GM13977 (cell line): ENCODE data around the gene WASF2.

Experiments
- DNase-seq: peaks from one replicate; pipeline ENCODE4 v3.0.0; 2012; ENCODE audit warnings: low spot score
- in situ Hi-C: fragments of 300-500 bp; cut with MboI; formaldehyde crosslinking; loops from one replicate; pipeline ENCODE4 v1.12.0; 2022; ENCODE audit warnings: low sequenced_read_pairs, low pct_unique_long_range_greater_than_20kb, mixed read lengths, inconsistent platforms; ENCODE audit not compliant: unreplicated experiment
- TF ChIP-seq, protein P1 (sequence below): IDR thresholded peaks from 2 replicates; pipeline ENCODE4 v1.5.1; 2012; ENCODE audit warnings: mild to moderate bottlenecking, control low read depth; ENCODE audit not compliant: insufficient read depth; ENCODE audit errors: extremely low read depth, missing control alignments

WASF2 gene

GRCh38 chr1:27521336-27521831 is 31.4 kb upstream of the WASF2 start:
- DNase-seq: no peak
- TF ChIP-seq, protein P1, sequence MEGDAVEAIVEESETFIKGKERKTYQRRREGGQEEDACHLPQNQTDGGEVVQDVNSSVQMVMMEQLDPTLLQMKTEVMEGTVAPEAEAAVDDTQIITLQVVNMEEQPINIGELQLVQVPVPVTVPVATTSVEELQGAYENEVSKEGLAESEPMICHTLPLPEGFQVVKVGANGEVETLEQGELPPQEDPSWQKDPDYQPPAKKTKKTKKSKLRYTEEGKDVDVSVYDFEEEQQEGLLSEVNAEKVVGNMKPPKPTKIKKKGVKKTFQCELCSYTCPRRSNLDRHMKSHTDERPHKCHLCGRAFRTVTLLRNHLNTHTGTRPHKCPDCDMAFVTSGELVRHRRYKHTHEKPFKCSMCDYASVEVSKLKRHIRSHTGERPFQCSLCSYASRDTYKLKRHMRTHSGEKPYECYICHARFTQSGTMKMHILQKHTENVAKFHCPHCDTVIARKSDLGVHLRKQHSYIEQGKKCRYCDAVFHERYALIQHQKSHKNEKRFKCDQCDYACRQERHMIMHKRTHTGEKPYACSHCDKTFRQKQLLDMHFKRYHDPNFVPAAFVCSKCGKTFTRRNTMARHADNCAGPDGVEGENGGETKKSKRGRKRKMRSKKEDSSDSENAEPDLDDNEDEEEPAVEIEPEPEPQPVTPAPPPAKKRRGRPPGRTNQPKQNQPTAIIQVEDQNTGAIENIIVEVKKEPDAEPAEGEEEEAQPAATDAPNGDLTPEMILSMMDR: no peak
- in situ Hi-C loops: no loop called here

DNA sequence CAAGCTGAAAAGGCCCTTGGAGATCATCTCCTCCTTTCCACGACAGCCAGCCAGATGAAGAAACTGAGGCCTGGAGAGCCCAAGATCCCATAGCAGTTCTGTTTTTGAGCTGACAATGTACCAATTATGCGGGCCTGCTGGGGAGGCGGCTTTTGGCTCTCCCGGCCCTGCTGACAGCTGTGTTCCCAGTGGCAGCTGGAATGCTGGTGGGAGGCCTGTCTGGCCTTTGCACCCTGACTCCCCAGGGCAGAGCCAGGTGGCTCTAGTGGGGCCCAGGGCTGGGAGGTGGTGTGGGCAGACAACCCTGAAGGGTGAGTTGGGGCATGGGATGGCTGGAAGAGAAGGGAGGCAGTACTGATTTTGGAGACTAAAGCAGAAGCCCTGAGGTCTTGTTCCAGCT is 30.7 kb upstream of the WASF2 start:
- no peak for DNase-seq
- in situ Hi-C loops: no loop called here
- TF ChIP-seq, protein P1: no peak

GRCh38 chr1:27519331-27520258 is 29.6 kb upstream of the WASF2 start:
- TF ChIP-seq, protein P1: no peak
- DNase-seq: no peak
- in situ Hi-C loops: no loop called here

DNA sequence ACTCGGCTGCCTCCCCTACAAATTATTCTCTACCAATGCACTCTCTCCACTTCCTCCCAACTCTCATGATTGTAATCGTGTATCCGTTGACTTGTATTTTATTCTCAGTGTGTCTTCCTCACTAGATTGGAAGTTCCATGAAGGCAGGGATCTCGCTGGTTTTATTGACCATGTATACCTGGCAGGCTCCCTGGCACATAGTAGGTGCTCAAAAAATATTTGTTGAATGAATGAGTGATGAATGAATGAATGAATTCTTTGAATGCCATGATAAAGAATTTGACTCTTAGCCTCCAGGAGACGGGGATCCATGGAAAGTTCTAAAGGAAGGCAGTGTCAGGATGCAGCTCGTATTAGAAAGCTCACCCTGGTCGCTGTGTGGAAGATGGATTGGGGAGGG is 28.8 kb upstream of the WASF2 start:
- no peak for DNase-seq
- TF ChIP-seq, protein P1: no peak
- in situ Hi-C loops: no loop called here

- TF ChIP-seq, protein P1: no peak
- no peak for DNase-seq
- in situ Hi-C loops: no loop called here
Observed at GRCh38 chr1:27517907-27518718, 28.1 kb upstream of the WASF2 start.

DNA sequence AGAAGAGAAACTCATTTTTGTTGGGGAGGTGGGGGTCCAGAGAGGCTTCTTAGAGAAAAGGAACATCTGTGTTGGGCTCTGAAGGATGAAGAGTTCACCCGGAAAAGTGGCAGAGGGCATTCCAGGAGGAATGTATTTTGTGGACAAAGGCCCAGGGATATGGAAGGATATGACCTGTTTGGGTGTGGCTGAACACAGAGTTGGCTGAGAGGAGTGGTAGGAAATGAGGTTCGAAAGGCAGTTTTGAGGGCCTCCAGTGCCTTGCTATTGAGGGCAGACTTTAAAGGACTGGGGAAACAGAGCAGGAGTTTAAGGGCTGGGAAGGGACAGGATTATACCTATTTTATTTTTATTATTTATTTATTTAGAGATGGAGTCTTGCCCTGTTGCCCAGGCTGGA is 27.3 kb upstream of the WASF2 start:
- in situ Hi-C loops: no loop called here

More for the DNA sequence above, 27.3 kb upstream of the WASF2 start:
- DNase-seq: no peak
- TF ChIP-seq, protein P1: no peak
